Measurements from ENCODE around the gene MICU2. TPM values are rescaled to one million over a fixed set of nuclear protein-coding genes. Genes with fewer than 3 reads are reported as not detected.
A peak's percentile ranks its signal among the peaks of the same experiment; 100 is the strongest.

The MICU2 gene
- total and polyA plus RNA-seq, 2 of the 13 experiments (the other 11 are each of a cell fraction or from before 2014, with no cell fraction given): 31.7 to 42.4 TPM

GRCh38 chr13:21526707-21527540, 77.0 kb downstream of the MICU2 start (continued):
- peak; percentile 84 for TF ChIP-seq HHEX (CRISPR knock-in tag; IDR thresholded peaks at IDR 0.05)
- peak; percentile 89 for TF ChIP-seq FOXA3 (CRISPR knock-in tag; IDR thresholded peaks at IDR 0.05)
- peak; percentile 89 for TF ChIP-seq ZNF609 (CRISPR knock-in tag; IDR thresholded peaks at IDR 0.05; ENCODE audit: borderline replicate concordance)
- TF ChIP-seq TBX3 (IDR thresholded peaks at IDR 0.05; ENCODE audit: borderline replicate concordance): peak; percentile 65; the same call in 1 of the 2 replicates
- TF ChIP-seq, protein P1, sequence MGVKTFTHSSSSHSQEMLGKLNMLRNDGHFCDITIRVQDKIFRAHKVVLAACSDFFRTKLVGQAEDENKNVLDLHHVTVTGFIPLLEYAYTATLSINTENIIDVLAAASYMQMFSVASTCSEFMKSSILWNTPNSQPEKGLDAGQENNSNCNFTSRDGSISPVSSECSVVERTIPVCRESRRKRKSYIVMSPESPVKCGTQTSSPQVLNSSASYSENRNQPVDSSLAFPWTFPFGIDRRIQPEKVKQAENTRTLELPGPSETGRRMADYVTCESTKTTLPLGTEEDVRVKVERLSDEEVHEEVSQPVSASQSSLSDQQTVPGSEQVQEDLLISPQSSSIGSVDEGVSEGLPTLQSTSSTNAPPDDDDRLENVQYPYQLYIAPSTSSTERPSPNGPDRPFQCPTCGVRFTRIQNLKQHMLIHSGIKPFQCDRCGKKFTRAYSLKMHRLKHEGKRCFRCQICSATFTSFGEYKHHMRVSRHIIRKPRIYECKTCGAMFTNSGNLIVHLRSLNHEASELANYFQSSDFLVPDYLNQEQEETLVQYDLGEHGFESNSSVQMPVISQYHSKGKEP (CRISPR knock-in tag; IDR thresholded peaks at IDR 0.05): no peak
- peak; percentile 34; the same call in 1 of the 2 replicates for TF ChIP-seq PHF21A (CRISPR knock-in tag; IDR thresholded peaks at IDR 0.05)
- peak; percentile 36; the same call in 1 of the 2 replicates for TF ChIP-seq FOSL2 (CRISPR knock-in tag; IDR thresholded peaks at IDR 0.05)
- 0 out of 2 replicates have a peak, but pooled peaks have one; percentile 53 for TF ChIP-seq RXRB (CRISPR knock-in tag; IDR thresholded peaks at IDR 0.05; ENCODE audit: borderline replicate concordance)
- TF ChIP-seq ARID3A (IDR thresholded peaks at IDR 0.05; ENCODE audit: low read depth, low read length): peak; percentile 73; the same call in 1 of the 2 replicates
- peak; percentile 58 for TF ChIP-seq HNF4A (CRISPR knock-in tag; IDR thresholded peaks at IDR 0.05)
- peak; percentile 60 for TF ChIP-seq SAP130 (CRISPR knock-in tag; IDR thresholded peaks at IDR 0.05; ENCODE audit: low read depth)
- peak; percentile 55; the same call in 1 of the 2 replicates for TF ChIP-seq HMG20A (CRISPR knock-in tag; IDR thresholded peaks at IDR 0.05; ENCODE audit: borderline replicate concordance)
- no peak for TF ChIP-seq PAX8 (CRISPR knock-in tag; IDR thresholded peaks at IDR 0.05; ENCODE audit: borderline replicate concordance)
- peak; percentile 64; the same call in 1 of the 2 replicates for TF ChIP-seq SOX5 (CRISPR knock-in tag; IDR thresholded peaks at IDR 0.05; ENCODE audit: borderline replicate concordance)

Data from HepG2 (cell line).